ENCODE measurements around the gene ZNF511.
"Not testable (repeated sequence)": the region's sequence is repeated elsewhere in the genome, so short reads cannot be mapped to it uniquely, and the experiment has no call there.

ZNF511 gene

DNA sequence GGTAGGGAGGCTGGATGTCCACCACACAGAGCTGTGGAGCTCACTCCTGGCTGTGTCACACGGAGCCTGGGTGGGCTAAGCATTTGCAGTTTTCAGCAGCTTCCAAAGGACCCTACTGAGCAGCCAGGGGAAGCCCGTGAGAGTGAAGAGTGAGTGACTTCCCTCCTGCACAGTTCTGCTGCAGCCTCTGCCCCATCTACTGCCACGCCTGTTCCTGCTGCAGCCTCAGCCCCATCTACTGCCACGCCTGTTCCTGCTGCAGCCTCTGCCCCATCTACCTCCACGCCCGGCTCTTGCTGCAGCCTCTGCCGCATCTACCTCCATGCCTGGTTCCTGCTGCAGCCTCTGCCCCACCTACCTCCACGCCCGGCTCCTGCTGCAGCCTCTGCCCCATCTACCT is 44.3 kb upstream of the ZNF511 start:
- H4K20me1 ChIP-seq (ENCODE audit: low read depth, low read length), result no peaks in the 10 kb centered on the region
- H3K36me3 ChIP-seq (ENCODE audit: low read length), result no peaks in the 10 kb centered on the region
- H3K27ac ChIP-seq (ENCODE audit: low read depth, low read length), result no peak overlapping the region
- no peaks in the 10 kb centered on the region for H3K9me3 ChIP-seq (ENCODE audit: insufficient read depth, low read length)
- no peak overlapping the region for H3K4me3 ChIP-seq (ENCODE audit: insufficient read depth, low read length, poor library complexity, severe bottlenecking)
- no peak for TF ChIP-seq EZH2phosphoT487 (conservative IDR thresholded peaks at IDR 0.05; ENCODE audit: low read length)
- TF ChIP-seq, protein P1, sequence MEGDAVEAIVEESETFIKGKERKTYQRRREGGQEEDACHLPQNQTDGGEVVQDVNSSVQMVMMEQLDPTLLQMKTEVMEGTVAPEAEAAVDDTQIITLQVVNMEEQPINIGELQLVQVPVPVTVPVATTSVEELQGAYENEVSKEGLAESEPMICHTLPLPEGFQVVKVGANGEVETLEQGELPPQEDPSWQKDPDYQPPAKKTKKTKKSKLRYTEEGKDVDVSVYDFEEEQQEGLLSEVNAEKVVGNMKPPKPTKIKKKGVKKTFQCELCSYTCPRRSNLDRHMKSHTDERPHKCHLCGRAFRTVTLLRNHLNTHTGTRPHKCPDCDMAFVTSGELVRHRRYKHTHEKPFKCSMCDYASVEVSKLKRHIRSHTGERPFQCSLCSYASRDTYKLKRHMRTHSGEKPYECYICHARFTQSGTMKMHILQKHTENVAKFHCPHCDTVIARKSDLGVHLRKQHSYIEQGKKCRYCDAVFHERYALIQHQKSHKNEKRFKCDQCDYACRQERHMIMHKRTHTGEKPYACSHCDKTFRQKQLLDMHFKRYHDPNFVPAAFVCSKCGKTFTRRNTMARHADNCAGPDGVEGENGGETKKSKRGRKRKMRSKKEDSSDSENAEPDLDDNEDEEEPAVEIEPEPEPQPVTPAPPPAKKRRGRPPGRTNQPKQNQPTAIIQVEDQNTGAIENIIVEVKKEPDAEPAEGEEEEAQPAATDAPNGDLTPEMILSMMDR (IDR thresholded peaks at IDR 0.05; ENCODE audit: insufficient read depth, low read length, poor library complexity, severe bottlenecking), result no peak
- H3K4me2 ChIP-seq (ENCODE audit: low read depth, low read length, poor library complexity, severe bottlenecking), result no peak overlapping the region
- H3F3A ChIP-seq (ENCODE audit: insufficient read depth), result 0 out of 2 replicates have a peak, but pooled peaks cover 5% of the 10 kb centered on the region
- no peak overlapping the region for H3K9ac ChIP-seq (ENCODE audit: low read length)
- no peaks in the 10 kb centered on the region for H3K9me2 ChIP-seq (replicated peaks; ENCODE audit: insufficient read depth, low read length)
- no peaks in the 10 kb centered on the region for H3K27me3 ChIP-seq (ENCODE audit: low read length)
- no peaks in the 10 kb centered on the region for H3K79me2 ChIP-seq (ENCODE audit: insufficient read depth, low read length)
- H2AFZ ChIP-seq (ENCODE audit: low read depth, low read length, severe bottlenecking), result no peak overlapping the region

DNA sequence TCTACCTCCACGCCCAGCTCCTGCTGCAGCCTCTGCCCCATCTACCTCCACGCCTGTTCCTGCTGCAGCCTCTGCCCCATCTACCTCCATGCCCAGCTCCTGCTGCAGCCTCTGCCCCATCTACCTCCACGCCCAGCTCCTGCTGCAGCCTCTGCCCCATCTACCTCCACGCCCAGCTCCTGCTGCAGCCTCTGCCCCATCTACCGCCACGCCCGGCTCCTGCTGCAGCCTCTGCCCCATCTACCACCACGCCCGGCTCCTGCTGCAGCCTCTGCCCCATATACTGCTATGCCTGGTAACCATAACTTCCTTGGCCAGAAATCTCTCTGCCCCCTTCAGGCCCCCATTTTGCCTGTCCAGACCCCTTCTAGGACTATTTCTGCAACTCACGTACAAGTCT is 43.7 kb upstream of the ZNF511 start:
- not testable (repeated sequence) for H3K4me3 ChIP-seq (ENCODE audit: insufficient read depth, low read length, poor library complexity, severe bottlenecking); H3K27me3 ChIP-seq (ENCODE audit: low read length); H2AFZ ChIP-seq (ENCODE audit: low read depth, low read length, severe bottlenecking); H3K36me3 ChIP-seq (ENCODE audit: low read length); H3K9ac ChIP-seq (ENCODE audit: low read length); H3K9me3 ChIP-seq (ENCODE audit: insufficient read depth, low read length); H3K4me2 ChIP-seq (ENCODE audit: low read depth, low read length, poor library complexity, severe bottlenecking); H4K20me1 ChIP-seq (ENCODE audit: low read depth, low read length); H3F3A ChIP-seq (ENCODE audit: insufficient read depth); H3K79me2 ChIP-seq (ENCODE audit: insufficient read depth, low read length); H3K9me2 ChIP-seq (replicated peaks; ENCODE audit: insufficient read depth, low read length); H3K27ac ChIP-seq (ENCODE audit: low read depth, low read length)

DNA sequence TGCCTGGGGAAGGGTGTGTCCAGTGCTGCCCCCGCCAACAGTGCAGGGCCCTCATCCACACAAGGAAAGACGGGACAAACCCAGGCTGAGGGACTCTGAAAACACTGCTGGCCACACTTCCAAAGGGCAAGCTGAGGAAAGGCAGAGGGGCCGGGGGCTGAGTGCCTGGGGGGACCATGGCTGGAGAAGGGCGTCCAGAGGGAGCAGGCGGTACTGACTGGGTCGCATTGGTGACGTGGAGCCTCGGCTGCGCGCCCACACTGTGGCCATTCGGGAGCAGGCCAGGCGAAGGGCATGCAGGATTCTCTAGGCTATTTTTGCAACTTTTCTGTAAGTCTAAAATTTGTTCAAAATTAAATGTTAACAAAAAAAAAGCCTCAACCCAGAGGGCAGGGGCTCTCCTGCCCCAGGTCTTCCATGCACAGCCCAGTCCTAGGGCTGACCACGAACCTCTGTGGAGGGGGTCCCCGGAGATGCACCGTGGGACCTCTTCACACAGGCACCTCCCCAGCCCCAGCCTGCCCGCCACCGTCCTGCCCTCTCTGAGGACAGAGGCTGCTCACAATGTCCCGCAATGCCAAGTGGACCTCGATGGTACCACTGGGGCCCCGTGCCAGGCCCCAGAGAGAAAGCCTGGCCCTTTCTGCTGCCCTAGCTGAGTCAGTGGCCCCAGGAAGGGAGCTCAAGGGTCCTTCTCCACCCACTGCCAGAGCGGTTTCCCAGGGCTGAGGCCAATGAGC is 42.5 kb upstream of the ZNF511 start:
- H3K9me2 ChIP-seq (replicated peaks; ENCODE audit: insufficient read depth, low read length), result no peaks in the 10 kb centered on the region
- no peaks in the 10 kb centered on the region for H4K20me1 ChIP-seq (ENCODE audit: low read depth, low read length)
- H3F3A ChIP-seq (ENCODE audit: insufficient read depth), result 0 out of 2 replicates have a peak, but pooled peaks cover 5% of the 10 kb centered on the region
- no peak overlapping the region for H3K4me3 ChIP-seq (ENCODE audit: insufficient read depth, low read length, poor library complexity, severe bottlenecking)
- H3K27me3 ChIP-seq (ENCODE audit: low read length), result no peaks in the 10 kb centered on the region
- H3K79me2 ChIP-seq (ENCODE audit: insufficient read depth, low read length), result no peaks in the 10 kb centered on the region
- TF ChIP-seq, protein P1 (IDR thresholded peaks at IDR 0.05; ENCODE audit: insufficient read depth, low read length, poor library complexity, severe bottlenecking), result no peak
- H3K9me3 ChIP-seq (ENCODE audit: insufficient read depth, low read length), result no peaks in the 10 kb centered on the region
- no peak overlapping the region for H3K9ac ChIP-seq (ENCODE audit: low read length)
- no peak overlapping the region for H3K27ac ChIP-seq (ENCODE audit: low read depth, low read length)
- H2AFZ ChIP-seq (ENCODE audit: low read depth, low read length, severe bottlenecking), result no peak overlapping the region
- H3K36me3 ChIP-seq (ENCODE audit: low read length), result no peaks in the 10 kb centered on the region
- no peak overlapping the region for H3K4me2 ChIP-seq (ENCODE audit: low read depth, low read length, poor library complexity, severe bottlenecking)

DNA sequence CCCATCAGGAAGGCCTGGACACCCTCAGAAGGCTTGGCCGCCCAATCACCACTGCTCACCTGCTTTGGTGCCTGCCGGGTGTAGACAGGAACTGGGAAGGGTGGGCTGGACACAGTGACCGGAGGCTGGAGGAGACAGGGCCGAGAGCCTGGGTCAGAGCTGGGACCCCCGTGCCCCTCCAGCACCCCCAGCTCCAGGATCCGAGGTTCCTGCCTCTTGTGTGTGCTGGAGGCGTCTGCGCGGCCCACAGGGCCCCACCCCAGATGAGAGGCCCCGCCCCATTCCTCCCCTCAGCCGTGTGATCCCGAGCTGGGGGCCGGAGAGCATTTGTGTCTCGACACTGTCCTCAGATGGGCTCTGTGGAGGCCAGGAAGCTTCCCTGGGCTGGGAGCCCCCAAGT is 41.4 kb upstream of the ZNF511 start:
- Histone ChIP-seq H3K4me2 (ENCODE audit: low read depth, low read length, poor library complexity, severe bottlenecking) (no peak overlapping the region), H3K9ac (ENCODE audit: low read length) (no peak overlapping the region)

More for the DNA sequence above, 41.4 kb upstream of the ZNF511 start:
- H3K9me3 ChIP-seq (ENCODE audit: insufficient read depth, low read length), result no peaks in the 10 kb centered on the region
- H4K20me1 ChIP-seq (ENCODE audit: low read depth, low read length), result no peaks in the 10 kb centered on the region
- H3K36me3 ChIP-seq (ENCODE audit: low read length), result no peaks in the 10 kb centered on the region
- no peak overlapping the region for H3K4me3 ChIP-seq (ENCODE audit: insufficient read depth, low read length, poor library complexity, severe bottlenecking)
- H3K27me3 ChIP-seq (ENCODE audit: low read length), result no peaks in the 10 kb centered on the region
- 0 out of 2 replicates have a peak, but pooled peaks cover 2% of the 10 kb centered on the region for H3F3A ChIP-seq (ENCODE audit: insufficient read depth)
- no peak overlapping the region for H3K27ac ChIP-seq (ENCODE audit: low read depth, low read length)
- H3K79me2 ChIP-seq (ENCODE audit: insufficient read depth, low read length), result no peaks in the 10 kb centered on the region
- H2AFZ ChIP-seq (ENCODE audit: low read depth, low read length, severe bottlenecking), result no peak overlapping the region
- TF ChIP-seq EZH2phosphoT487 (conservative IDR thresholded peaks at IDR 0.05; ENCODE audit: low read length), result no peak
- TF ChIP-seq, protein P1 (IDR thresholded peaks at IDR 0.05; ENCODE audit: insufficient read depth, low read length, poor library complexity, severe bottlenecking), result no peak
- H3K9me2 ChIP-seq (replicated peaks; ENCODE audit: insufficient read depth, low read length), result no peaks in the 10 kb centered on the region

Measured in SU-DHL-6 (cell line).